ENCODE measurements around the gene LNP1.

LNP1 gene

GRCh38 chr3:100448079-100448478 lies 46.7 kb downstream of the LNP1 start:
- Histone ChIP-seq H3K27ac (ENCODE audit: low read depth, low read length) (no peak overlapping the region), H3F3A (ENCODE audit: insufficient read depth) (no peaks in the 10 kb centered on the region), H2AFZ (ENCODE audit: low read depth, low read length, severe bottlenecking) (no peak overlapping the region), H3K36me3 (ENCODE audit: low read length) (no peaks in the 10 kb centered on the region), H3K27me3 (ENCODE audit: low read length) (no peaks in the 10 kb centered on the region), H4K20me1 (ENCODE audit: low read depth, low read length) (no peaks in the 10 kb centered on the region), H3K9me2 (replicated peaks; ENCODE audit: insufficient read depth, low read length) (no peaks in the 10 kb centered on the region), H3K9me3 (ENCODE audit: insufficient read depth, low read length) (peaks cover 7% of the 10 kb centered on the region; the same call in 1 of the 2 replicates), H3K79me2 (ENCODE audit: insufficient read depth, low read length) (no peaks in the 10 kb centered on the region), H3K9ac (ENCODE audit: low read length) (no peak overlapping the region), H3K4me3 (ENCODE audit: insufficient read depth, low read length, poor library complexity, severe bottlenecking) (no peak overlapping the region), H3K4me2 (ENCODE audit: low read depth, low read length, poor library complexity, severe bottlenecking) (no peak overlapping the region)
- TF ChIP-seq CTCF (IDR thresholded peaks at IDR 0.05; ENCODE audit: insufficient read depth, low read length, poor library complexity, severe bottlenecking) (no peak), EZH2phosphoT487 (conservative IDR thresholded peaks at IDR 0.05; ENCODE audit: low read length) (no peak)

GRCh38 chr3:100449214-100449613 lies 47.9 kb downstream of the LNP1 start:
- H3K4me2 ChIP-seq (ENCODE audit: low read depth, low read length, poor library complexity, severe bottlenecking), result no peak overlapping the region
- H4K20me1 ChIP-seq (ENCODE audit: low read depth, low read length), result no peaks in the 10 kb centered on the region
- H3K4me3 ChIP-seq (ENCODE audit: insufficient read depth, low read length, poor library complexity, severe bottlenecking), result no peak overlapping the region
- H3K9me2 ChIP-seq (replicated peaks; ENCODE audit: insufficient read depth, low read length), result no peaks in the 10 kb centered on the region
- H3K9me3 ChIP-seq (ENCODE audit: insufficient read depth, low read length), result no peaks in the 10 kb centered on the region
- H3K79me2 ChIP-seq (ENCODE audit: insufficient read depth, low read length), result no peaks in the 10 kb centered on the region
- no peak overlapping the region for H3K27ac ChIP-seq (ENCODE audit: low read depth, low read length)
- no peak overlapping the region for H2AFZ ChIP-seq (ENCODE audit: low read depth, low read length, severe bottlenecking)
- H3F3A ChIP-seq (ENCODE audit: insufficient read depth), result no peaks in the 10 kb centered on the region
- H3K36me3 ChIP-seq (ENCODE audit: low read length), result no peaks in the 10 kb centered on the region
- no peak overlapping the region for H3K9ac ChIP-seq (ENCODE audit: low read length)
- TF ChIP-seq EZH2phosphoT487 (conservative IDR thresholded peaks at IDR 0.05; ENCODE audit: low read length), result no peak
- no peak for TF ChIP-seq CTCF (IDR thresholded peaks at IDR 0.05; ENCODE audit: insufficient read depth, low read length, poor library complexity, severe bottlenecking)
- no peaks in the 10 kb centered on the region for H3K27me3 ChIP-seq (ENCODE audit: low read length)

GRCh38 chr3:100454677-100455076 lies 53.3 kb downstream of the LNP1 start:
- Histone ChIP-seq H3K9me2 (replicated peaks; ENCODE audit: insufficient read depth, low read length) (no peaks in the 10 kb centered on the region), H3K27me3 (ENCODE audit: low read length) (no peaks in the 10 kb centered on the region), H3F3A (ENCODE audit: insufficient read depth) (no peaks in the 10 kb centered on the region), H3K9me3 (ENCODE audit: insufficient read depth, low read length) (no peaks in the 10 kb centered on the region), H3K36me3 (ENCODE audit: low read length) (no peaks in the 10 kb centered on the region), H3K79me2 (ENCODE audit: insufficient read depth, low read length) (no peaks in the 10 kb centered on the region), H3K9ac (ENCODE audit: low read length) (no peak overlapping the region), H3K4me3 (ENCODE audit: insufficient read depth, low read length, poor library complexity, severe bottlenecking) (no peak overlapping the region), H4K20me1 (ENCODE audit: low read depth, low read length) (no peaks in the 10 kb centered on the region), H2AFZ (ENCODE audit: low read depth, low read length, severe bottlenecking) (no peak overlapping the region), H3K4me2 (ENCODE audit: low read depth, low read length, poor library complexity, severe bottlenecking) (no peak overlapping the region), H3K27ac (ENCODE audit: low read depth, low read length) (no peak overlapping the region)
- TF ChIP-seq EZH2phosphoT487 (conservative IDR thresholded peaks at IDR 0.05; ENCODE audit: low read length), result no peak
- TF ChIP-seq CTCF (IDR thresholded peaks at IDR 0.05; ENCODE audit: insufficient read depth, low read length, poor library complexity, severe bottlenecking), result no peak

Measured in SU-DHL-6 (cell line).